WERI-Rb-1 (cell line): ENCODE data around the gene CACYBP.

Experiments used
- DNase-seq: peaks from one replicate; pipeline ENCODE4 v3.0.0-alpha.2; 2020
- H3K27ac ChIP-seq: fragments of 250-450 bp; sonication (Bioruptor Pico); 2 replicates; pipeline ENCODE4 v1.5.1; 2020; ENCODE audit warnings: mild to moderate bottlenecking, moderate library complexity
- H3K27me3 ChIP-seq: fragments of 250-450 bp; sonication (Bioruptor Pico); 2 replicates; pipeline ENCODE4 v1.5.1; 2021; ENCODE audit warnings: mild to moderate bottlenecking, low read depth, moderate library complexity; ENCODE audit not compliant: insufficient read depth, severe bottlenecking
- H3K36me3 ChIP-seq: fragments of 250-450 bp; sonication (Bioruptor Pico); 2 replicates; pipeline ENCODE4 v1.5.1; 2020; ENCODE audit warnings: mild to moderate bottlenecking, moderate library complexity
- H3K4me3 ChIP-seq: 2 replicates; pipeline ENCODE4 v1.5.1; 2011; ENCODE audit warnings: low read depth, mild to moderate bottlenecking, control low read depth, low read length
- H3K9me3 ChIP-seq: fragments of 250-450 bp; sonication (Bioruptor Pico); 2 replicates; pipeline ENCODE4 v1.5.1; 2021; ENCODE audit warnings: mild to moderate bottlenecking, moderate library complexity; ENCODE audit not compliant: severe bottlenecking
- TF ChIP-seq, protein P1 (sequence below): IDR thresholded peaks from 2 replicates; pipeline ENCODE4 v1.5.1; 2011; ENCODE audit warnings: low read depth, mild to moderate bottlenecking, control low read depth, inconsistent platforms, low read length

Gene CACYBP

DNA sequence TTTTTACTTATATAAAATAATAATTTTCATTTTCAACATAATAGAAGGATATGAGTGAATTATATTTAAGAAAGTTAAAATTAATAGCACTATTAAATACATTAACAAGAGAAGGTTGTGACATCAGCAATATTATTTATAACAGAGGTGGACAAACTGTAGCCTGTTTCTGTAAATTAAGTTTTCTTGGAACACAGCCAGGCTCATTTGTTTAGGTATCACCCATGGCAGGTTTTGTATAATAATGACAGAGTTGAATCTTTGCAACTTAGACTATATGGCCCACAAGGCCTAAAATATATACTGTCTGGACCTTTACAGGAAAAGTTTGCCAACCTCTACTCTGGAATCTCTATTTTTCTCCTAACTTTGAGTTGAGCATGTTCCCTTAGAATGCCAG, 42.8 kb upstream of the CACYBP start:
- TF ChIP-seq, protein P1, sequence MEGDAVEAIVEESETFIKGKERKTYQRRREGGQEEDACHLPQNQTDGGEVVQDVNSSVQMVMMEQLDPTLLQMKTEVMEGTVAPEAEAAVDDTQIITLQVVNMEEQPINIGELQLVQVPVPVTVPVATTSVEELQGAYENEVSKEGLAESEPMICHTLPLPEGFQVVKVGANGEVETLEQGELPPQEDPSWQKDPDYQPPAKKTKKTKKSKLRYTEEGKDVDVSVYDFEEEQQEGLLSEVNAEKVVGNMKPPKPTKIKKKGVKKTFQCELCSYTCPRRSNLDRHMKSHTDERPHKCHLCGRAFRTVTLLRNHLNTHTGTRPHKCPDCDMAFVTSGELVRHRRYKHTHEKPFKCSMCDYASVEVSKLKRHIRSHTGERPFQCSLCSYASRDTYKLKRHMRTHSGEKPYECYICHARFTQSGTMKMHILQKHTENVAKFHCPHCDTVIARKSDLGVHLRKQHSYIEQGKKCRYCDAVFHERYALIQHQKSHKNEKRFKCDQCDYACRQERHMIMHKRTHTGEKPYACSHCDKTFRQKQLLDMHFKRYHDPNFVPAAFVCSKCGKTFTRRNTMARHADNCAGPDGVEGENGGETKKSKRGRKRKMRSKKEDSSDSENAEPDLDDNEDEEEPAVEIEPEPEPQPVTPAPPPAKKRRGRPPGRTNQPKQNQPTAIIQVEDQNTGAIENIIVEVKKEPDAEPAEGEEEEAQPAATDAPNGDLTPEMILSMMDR, result no peak
- Histone ChIP-seq H3K4me3 (no peak overlapping the region), H3K27me3 (no peaks in the 10 kb centered on the region), H3K36me3 (no peaks in the 10 kb centered on the region), H3K27ac (no peak overlapping the region), H3K9me3 (no peaks in the 10 kb centered on the region)
- DNase-seq, result no peak

DNA sequence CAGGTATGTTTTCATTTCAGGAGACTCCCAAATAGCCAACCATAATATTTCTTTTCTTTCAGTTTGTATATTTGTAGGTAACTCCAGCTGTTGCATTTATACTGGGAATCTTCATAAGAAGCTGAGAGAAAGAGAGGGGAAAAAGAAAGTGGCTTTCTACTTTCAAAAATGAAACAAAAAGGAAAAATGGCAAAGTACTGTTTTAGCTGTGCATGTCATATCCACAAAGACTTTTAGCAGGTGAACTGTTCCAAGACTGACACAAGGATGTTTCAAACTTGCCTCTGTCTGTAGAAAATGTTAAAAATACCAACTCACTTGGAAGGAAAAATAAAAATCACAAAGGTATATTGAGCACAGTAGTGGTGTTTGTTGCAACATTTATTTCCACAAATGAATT, 41.9 kb upstream of the CACYBP start:
- H3K9me3 ChIP-seq, result no peaks in the 10 kb centered on the region
- no peak overlapping the region for H3K27ac ChIP-seq
- no peak for DNase-seq
- no peaks in the 10 kb centered on the region for H3K27me3 ChIP-seq
- no peak overlapping the region for H3K4me3 ChIP-seq
- TF ChIP-seq, protein P1, result no peak
- no peaks in the 10 kb centered on the region for H3K36me3 ChIP-seq

DNA sequence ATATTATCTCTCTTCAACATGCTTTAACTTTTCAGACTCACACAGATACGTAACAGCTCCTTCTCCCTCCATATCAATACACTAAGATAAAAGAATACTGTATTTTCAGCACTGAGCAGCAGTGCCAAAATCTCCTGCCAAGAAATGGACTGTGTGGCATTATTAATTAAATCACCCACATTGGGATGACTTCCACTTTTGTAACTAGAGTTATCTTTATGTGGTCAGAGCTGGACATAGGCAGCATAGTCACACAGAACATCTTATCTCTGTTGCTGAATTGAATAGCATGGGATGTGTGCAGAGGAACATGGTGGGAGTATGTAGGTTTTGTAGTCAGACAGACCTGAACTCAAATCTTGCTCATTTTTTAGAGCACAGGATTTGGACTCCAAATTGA, 41.4 kb upstream of the CACYBP start:
- H3K36me3 ChIP-seq, result no peaks in the 10 kb centered on the region
- H3K27ac ChIP-seq, result no peak overlapping the region
- H3K9me3 ChIP-seq, result no peaks in the 10 kb centered on the region
- TF ChIP-seq, protein P1, result no peak
- no peak overlapping the region for H3K4me3 ChIP-seq
- H3K27me3 ChIP-seq, result no peaks in the 10 kb centered on the region
- DNase-seq, result no peak

DNA sequence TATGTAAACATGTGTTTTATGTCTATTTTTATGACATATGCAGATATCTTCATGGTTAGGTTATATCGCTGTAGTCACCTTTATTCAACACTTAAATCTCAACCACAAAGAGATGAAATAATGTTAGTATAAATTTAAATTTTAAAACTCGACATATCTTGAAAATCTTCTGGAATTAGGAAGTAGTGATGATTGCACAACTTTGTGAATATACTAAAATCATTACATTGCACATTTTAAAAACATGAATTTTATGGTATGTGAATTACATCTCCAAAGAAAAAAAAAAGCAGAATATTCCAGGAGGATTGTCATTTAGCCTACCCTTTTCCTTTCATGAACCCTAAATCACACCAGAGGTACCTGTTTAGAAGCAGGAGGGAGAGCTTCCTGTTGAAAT, 39.4 kb upstream of the CACYBP start:
- Histone ChIP-seq H3K36me3 (no peaks in the 10 kb centered on the region), H3K9me3 (no peaks in the 10 kb centered on the region), H3K4me3 (no peak overlapping the region), H3K27me3 (no peaks in the 10 kb centered on the region), H3K27ac (no peak overlapping the region)
- DNase-seq, result no peak
- TF ChIP-seq, protein P1, result no peak

DNA sequence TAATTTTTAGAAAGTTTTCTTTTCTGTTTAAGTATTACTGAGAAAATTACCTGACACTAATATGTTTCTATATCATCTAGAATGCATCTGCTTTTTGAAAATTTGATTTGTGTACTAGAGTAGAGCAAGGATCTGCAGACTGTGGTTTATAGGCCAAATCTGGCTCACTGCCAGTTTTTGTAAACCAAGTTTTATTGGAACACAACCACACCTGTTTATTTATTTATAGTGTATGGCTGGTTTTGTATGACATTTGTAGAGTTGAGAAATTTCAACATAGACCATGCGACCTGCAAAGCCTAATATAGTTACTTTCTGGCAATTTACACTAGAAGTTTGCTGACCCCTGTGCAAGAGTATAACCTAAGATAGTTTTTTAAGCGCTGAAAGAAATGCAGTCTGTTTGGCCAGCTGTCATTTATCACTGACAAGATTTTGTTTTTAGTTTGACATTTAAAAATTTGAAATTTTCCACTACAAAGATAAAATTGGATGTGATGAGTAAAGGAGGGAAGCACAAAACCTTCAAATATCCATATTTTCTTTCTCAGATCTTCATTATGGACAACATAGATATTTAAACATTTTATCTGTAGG, 36.1 kb upstream of the CACYBP start:
- Histone ChIP-seq H3K27ac (no peak overlapping the region), H3K27me3 (no peaks in the 10 kb centered on the region), H3K36me3 (no peaks in the 10 kb centered on the region), H3K4me3 (no peak overlapping the region), H3K9me3 (no peaks in the 10 kb centered on the region)
- TF ChIP-seq, protein P1, result no peak
- DNase-seq, result no peak
